Measurements from ENCODE around the gene COL11A2. TPM values are rescaled to one million over a fixed set of nuclear protein-coding genes. Genes with fewer than 3 reads are reported as not detected.

The COL11A2 gene
- total RNA-seq, 3 donors from 2014 or later = 0.32 to 1.0 (median 0.98) TPM

GRCh38 chr6:33164665-33165373, 27.4 kb downstream of the COL11A2 start:
- H3K27me3 ChIP-seq = no peaks in the 10 kb centered on the region
- no peak for DNase-seq (ENCODE audit: low spot score in 2 of 2)
- no peaks in the 10 kb centered on the region for H3K9me3 ChIP-seq
- H3K36me3 ChIP-seq = no peaks in the 10 kb centered on the region
- H3K27ac ChIP-seq = no peak overlapping the region
- intact Hi-C loops (cut with DNase I; ENCODE audit: low total_unique reads) = no loop called here
- H3K4me1 ChIP-seq = peaks cover 4 to 7% of the 10 kb centered on the region in 2 donors
- TF ChIP-seq POLR2AphosphoS5 (IDR thresholded peaks at IDR 0.05) (no peak), POLR2A (IDR thresholded peaks at IDR 0.05) (no peak), CTCF (IDR thresholded peaks at IDR 0.05) (no peak)
- H3K4me3 ChIP-seq = no peak overlapping the region

DNA sequence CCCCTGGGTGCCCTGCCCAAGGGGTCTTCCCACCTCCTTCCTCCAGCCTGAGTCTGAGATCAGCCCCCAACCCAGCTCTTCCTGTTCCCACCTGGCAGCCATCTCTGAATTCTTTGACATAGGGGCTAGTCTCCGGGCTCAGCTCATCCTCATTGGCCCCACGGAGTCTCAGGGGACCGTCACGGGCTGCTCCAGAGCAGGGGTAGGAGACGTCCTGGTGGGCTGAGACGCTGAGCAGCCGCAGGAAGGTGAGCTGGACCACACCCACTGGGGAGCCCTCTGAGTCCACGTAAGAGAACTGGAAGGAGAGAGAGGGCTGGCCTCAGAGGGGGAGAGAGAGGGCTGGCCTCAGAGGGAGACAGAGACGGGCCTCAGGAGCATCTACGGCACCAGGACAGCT, 28.1 kb downstream of the COL11A2 start:
- TF ChIP-seq POLR2A (IDR thresholded peaks at IDR 0.05) (no peak), CTCF (IDR thresholded peaks at IDR 0.05) (no peak), POLR2AphosphoS5 (IDR thresholded peaks at IDR 0.05) (no peak)
- Histone ChIP-seq H3K4me3 (no peak overlapping the region), H3K27ac (no peak overlapping the region), H3K9me3 (no peaks in the 10 kb centered on the region), H3K36me3 (no peaks in the 10 kb centered on the region), H3K4me1 (peaks cover 4 to 7% of the 10 kb centered on the region in 2 donors), H3K27me3 (no peaks in the 10 kb centered on the region)
- DNase-seq (ENCODE audit: low spot score in 2 of 2) = no peak
- intact Hi-C loops (cut with DNase I; ENCODE audit: low total_unique reads) = no loop called here

DNA sequence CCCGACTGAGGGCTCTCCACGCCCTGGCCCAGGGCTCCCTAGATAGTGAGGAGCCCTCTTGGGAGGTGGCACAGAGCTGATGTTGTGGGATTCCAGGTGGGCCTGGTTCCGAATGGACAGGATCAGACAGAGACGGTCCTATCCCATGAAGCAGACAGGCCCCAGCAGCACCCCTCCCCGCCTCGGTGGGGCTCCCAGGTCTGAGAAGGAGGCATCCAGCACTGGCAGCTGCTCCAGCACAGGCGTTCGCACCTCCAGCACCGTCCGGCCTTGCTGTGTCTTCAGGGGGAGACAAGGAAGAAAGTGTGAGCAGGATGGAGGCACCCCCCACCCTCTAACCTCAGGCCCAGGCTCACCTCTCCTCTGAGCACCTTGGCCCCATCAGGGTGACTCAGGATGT, 28.7 kb downstream of the COL11A2 start:
- Histone ChIP-seq H3K4me3 (no peak overlapping the region), H3K9me3 (no peaks in the 10 kb centered on the region), H3K36me3 (no peaks in the 10 kb centered on the region), H3K4me1 (peaks cover 4 to 7% of the 10 kb centered on the region in 2 donors), H3K27ac (no peak overlapping the region), H3K27me3 (no peaks in the 10 kb centered on the region)
- DNase-seq (ENCODE audit: low spot score in 2 of 2) = no peak
- no peak for TF ChIP-seq POLR2A (IDR thresholded peaks at IDR 0.05)
- TF ChIP-seq POLR2AphosphoS5 (IDR thresholded peaks at IDR 0.05) = no peak
- TF ChIP-seq CTCF (IDR thresholded peaks at IDR 0.05) = no peak
- intact Hi-C loops (cut with DNase I; ENCODE audit: low total_unique reads) = no loop called here

- DNase-seq (ENCODE audit: low spot score in 2 of 2) = peak; percentile 55 to 78
- Histone ChIP-seq H3K4me1 (peaks cover 4 to 7% of the 10 kb centered on the region in 2 donors), H3K27me3 (no peaks in the 10 kb centered on the region), H3K4me3 (peak overlapping the region; percentile 37 to 65 (median 58)), H3K27ac (peak overlapping the region; percentile 73 to 80), H3K36me3 (no peaks in the 10 kb centered on the region), H3K9me3 (no peaks in the 10 kb centered on the region)
- intact Hi-C loops (cut with DNase I; ENCODE audit: low total_unique reads) = no loop called here
- TF ChIP-seq POLR2A (IDR thresholded peaks at IDR 0.05) (no peak), CTCF (IDR thresholded peaks at IDR 0.05) (peak; percentile 83 to 94 (median 88)), POLR2AphosphoS5 (IDR thresholded peaks at IDR 0.05) (peak in 2 of 3 donors; percentile 15 to 23)
Observed at GRCh38 chr6:33161354-33162331, 30.6 kb downstream of the COL11A2 start.
